GM19328 (cell line): ENCODE measurements around the gene PRCP.
"Not testable (repeated sequence)": the region's sequence is repeated elsewhere in the genome, so short reads cannot be mapped to it uniquely, and the experiment has no call there.

Experiments
- ATAC-seq: cut with Tn5 transposase; IDR thresholded peaks from one replicate; pipeline ENCODE4 v1.9.1; 2021; ENCODE audit warnings: mild to moderate bottlenecking, moderate library complexity; ENCODE audit not compliant: unreplicated experiment

The PRCP gene

GRCh38 chr11:82872377-82873150 lies 27.7 kb downstream of the PRCP start:
- ATAC-seq: no peak

GRCh38 chr11:82871646-82872045 lies 28.6 kb downstream of the PRCP start:
- ATAC-seq: no peak

GRCh38 chr11:82869657-82870056 lies 30.6 kb downstream of the PRCP start:
- ATAC-seq: no peak

GRCh38 chr11:82867495-82868082 lies 32.6 kb downstream of the PRCP start:
- no peak for ATAC-seq

GRCh38 chr11:82865841-82866240 lies 34.4 kb downstream of the PRCP start:
- no peak for ATAC-seq

GRCh38 chr11:82864268-82864667 lies 36.0 kb downstream of the PRCP start:
- ATAC-seq: no peak

GRCh38 chr11:82863209-82863608 lies 37.0 kb downstream of the PRCP start:
- ATAC-seq: no peak

- ATAC-seq: no peak
Measured at GRCh38 chr11:82862379-82862778, 37.9 kb downstream of the PRCP start.

GRCh38 chr11:82859750-82860149 lies 40.5 kb downstream of the PRCP start:
- no peak for ATAC-seq

GRCh38 chr11:82858556-82859091 lies 41.6 kb downstream of the PRCP start:
- no peak for ATAC-seq

- no peak for ATAC-seq
Measured at GRCh38 chr11:82858133-82858532, 42.1 kb downstream of the PRCP start.

- ATAC-seq: no peak
Measured at GRCh38 chr11:82857145-82857544, 43.1 kb downstream of the PRCP start.

GRCh38 chr11:82855616-82856015 lies 44.6 kb downstream of the PRCP start:
- no peak for ATAC-seq

GRCh38 chr11:82854916-82855315 lies 45.3 kb downstream of the PRCP start:
- not testable (repeated sequence) for ATAC-seq

GRCh38 chr11:82854242-82854641 lies 46.0 kb downstream of the PRCP start:
- no peak for ATAC-seq

- no peak for ATAC-seq
Measured at GRCh38 chr11:82848829-82849228, 51.4 kb downstream of the PRCP start.

GRCh38 chr11:82845356-82846353 lies 54.6 kb downstream of the PRCP start:
- no peak for ATAC-seq

GRCh38 chr11:82843057-82843795 lies 57.0 kb downstream of the PRCP start:
- no peak for ATAC-seq

GRCh38 chr11:82842019-82842418 lies 58.2 kb downstream of the PRCP start:
- ATAC-seq: no peak

- no peak for ATAC-seq
Measured at GRCh38 chr11:82837650-82838049, 62.6 kb downstream of the PRCP start.
